H9 (cell line): Measurements from ENCODE around the gene CREB5. TPM values are rescaled to one million over a fixed set of nuclear protein-coding genes. Genes with fewer than 3 reads are reported as not detected.

ENCODE experiments used
- DNase-seq: peaks from one replicate; pipeline ENCODE4 v3.0.0-alpha.2; 2017
- H2AFZ ChIP-seq: one replicate; pipeline ENCODE4 v1.6.1; 2013; ENCODE audit warnings: mild to moderate bottlenecking, low read length, control low read depth, moderate library complexity
- H2AK5ac ChIP-seq: 2 replicates; pipeline ENCODE4 v1.6.1; 2013; ENCODE audit warnings: low read length, control low read depth, mixed read lengths; ENCODE audit not compliant: insufficient read length
- H2BK120ac ChIP-seq: one replicate; pipeline ENCODE4 v1.6.1; 2013; ENCODE audit warnings: low read depth, mild to moderate bottlenecking, low read length, control low read depth, inconsistent platforms; ENCODE audit not compliant: poor library complexity, severe bottlenecking
- H2BK12ac ChIP-seq: 2 replicates; pipeline ENCODE4 v1.6.1; 2013; ENCODE audit warnings: low read length, control low read depth, mixed read lengths, low read depth; ENCODE audit not compliant: insufficient read length
- H2BK15ac ChIP-seq: 2 replicates; pipeline ENCODE4 v1.6.1; 2013; ENCODE audit warnings: low read depth, low read length, control low read depth
- H2BK20ac ChIP-seq: one replicate; pipeline ENCODE4 v1.6.1; 2013; ENCODE audit warnings: low read depth, mild to moderate bottlenecking, low read length, control low read depth, inconsistent platforms; ENCODE audit not compliant: poor library complexity, severe bottlenecking
- H2BK5ac ChIP-seq: 2 replicates; pipeline ENCODE4 v1.6.1; 2013; ENCODE audit warnings: low read length, control low read depth, mixed read lengths; ENCODE audit not compliant: insufficient read length
- H3K14ac ChIP-seq: 2 replicates; pipeline ENCODE4 v1.6.1; 2013; ENCODE audit warnings: low read length, control low read depth; ENCODE audit not compliant: insufficient read depth
- H3K18ac ChIP-seq: 2 replicates; pipeline ENCODE4 v1.6.1; 2013; ENCODE audit warnings: low read depth, mild to moderate bottlenecking, mixed read lengths, low read length, control low read depth; ENCODE audit not compliant: insufficient read length
- H3K23ac ChIP-seq: 2 replicates; pipeline ENCODE4 v1.6.1; 2013; ENCODE audit warnings: low read length, control low read depth, mixed read lengths, low read depth; ENCODE audit not compliant: insufficient read length
- H3K23me2 ChIP-seq: 2 replicates; pipeline ENCODE4 v1.6.1; 2013; ENCODE audit warnings: low read depth, mild to moderate bottlenecking, mixed read lengths, low read length, control low read depth; ENCODE audit not compliant: insufficient read length, poor library complexity, severe bottlenecking
- H3K27ac ChIP-seq: 2 replicates; pipeline ENCODE4 v1.5.1; 2013; ENCODE audit warnings: low read length, control low read depth, mixed read lengths, low read depth; ENCODE audit not compliant: insufficient read length
- H3K27me3 ChIP-seq: 2 replicates; pipeline ENCODE4 v1.6.1; 2013; ENCODE audit warnings: low read length, control low read depth, inconsistent platforms; ENCODE audit not compliant: insufficient read depth
- H3K4ac ChIP-seq: 2 replicates; pipeline ENCODE4 v1.6.1; 2013; ENCODE audit warnings: low read depth, mild to moderate bottlenecking, control low read depth, inconsistent platforms, low read length, moderate library complexity
- H3K4me1 ChIP-seq: 2 replicates; pipeline ENCODE4 v1.6.1; 2013; ENCODE audit warnings: low read length, control low read depth, inconsistent platforms; ENCODE audit not compliant: insufficient read depth
- H3K4me2 ChIP-seq: 2 replicates; pipeline ENCODE4 v1.6.1; 2013; ENCODE audit warnings: low read length, control low read depth, mixed read lengths; ENCODE audit not compliant: insufficient read length, insufficient read depth
- H3K56ac ChIP-seq: 2 replicates; pipeline ENCODE4 v1.6.1; 2013; ENCODE audit warnings: low read depth, mild to moderate bottlenecking, mixed read lengths, low read length, control low read depth; ENCODE audit not compliant: insufficient read length
- H3K79me1 ChIP-seq: 2 replicates; pipeline ENCODE4 v1.6.1; 2013; ENCODE audit warnings: low read depth, mild to moderate bottlenecking, moderate library complexity, low read length, control low read depth, inconsistent platforms; ENCODE audit not compliant: insufficient read depth, poor library complexity, severe bottlenecking
- H3K79me2 ChIP-seq: 2 replicates; pipeline ENCODE4 v1.6.1; 2013; ENCODE audit warnings: low read length, control low read depth, inconsistent platforms; ENCODE audit not compliant: insufficient read depth
- H3K9ac ChIP-seq: 2 replicates; pipeline ENCODE4 v1.6.1; 2013; ENCODE audit warnings: low read length, control low read depth, mixed read lengths; ENCODE audit not compliant: insufficient read length; ENCODE audit errors: extremely low read depth
- H3K9me3 ChIP-seq: one replicate; pipeline ENCODE4 v1.6.1; 2013; ENCODE audit warnings: low read depth, low read length, inconsistent platforms; ENCODE audit not compliant: control insufficient read depth
- H3T11ph ChIP-seq: one replicate; pipeline ENCODE4 v1.6.1; 2013; ENCODE audit warnings: mild to moderate bottlenecking, low read length, control low read depth, inconsistent platforms
- H4K20me1 ChIP-seq: one replicate; pipeline ENCODE4 v1.6.1; 2013; ENCODE audit not compliant: control insufficient read depth, insufficient read length, insufficient read depth
- H4K5ac ChIP-seq: 2 replicates; pipeline ENCODE4 v1.6.1; 2013; ENCODE audit warnings: low read depth, mild to moderate bottlenecking, mixed read lengths, low read length, control low read depth; ENCODE audit not compliant: insufficient read length
- H4K8ac ChIP-seq: replicated peaks from 2 replicates; pipeline ENCODE4 v1.6.1; 2013; ENCODE audit warnings: low read length, control low read depth, mixed read lengths, low read depth; ENCODE audit not compliant: insufficient read length
- H4K91ac ChIP-seq: 2 replicates; pipeline ENCODE4 v1.6.1; 2013; ENCODE audit warnings: low read depth, mild to moderate bottlenecking, moderate library complexity, mixed read lengths, low read length, control low read depth; ENCODE audit not compliant: insufficient read length
- H3K27ac Mint-ChIP-seq, 3 experiments: 2 replicates in 2 of 3; 3 replicates in 1 of 3; pipeline ENCODE4 v1.8.0; 2020 to 2021; ENCODE audit warnings: mixed read lengths in 3 of 3, mild to moderate bottlenecking in 1 of 3, moderate library complexity in 1 of 3
- H3K27me3 Mint-ChIP-seq: 2 replicates; pipeline ENCODE4 v1.8.0; 2021; ENCODE audit warnings: low read depth, mild to moderate bottlenecking, moderate library complexity, mixed read lengths
- H3K36me3 Mint-ChIP-seq, 3 experiments: 2 replicates in 2 of 3; 3 replicates in 1 of 3; pipeline ENCODE4 v1.8.0; 2020 to 2021; ENCODE audit warnings: low read depth in 3 of 3, mixed read lengths in 3 of 3; ENCODE audit not compliant: insufficient read depth in 1 of 3
- H3K4me1 Mint-ChIP-seq, 2 experiments: 2 replicates each; pipeline ENCODE4 v1.8.0; 2020; ENCODE audit warnings: mixed read lengths in 2 of 2
- H3K4me3 Mint-ChIP-seq, 2 experiments: 2 replicates in 1 of 2; 3 replicates in 1 of 2; pipeline ENCODE4 v1.8.0; 2020 to 2021; ENCODE audit warnings: mild to moderate bottlenecking in 2 of 2, mixed read lengths in 2 of 2, moderate library complexity in 1 of 2
- H3K9me3 Mint-ChIP-seq, 2 experiments: 2 replicates in 1 of 2; 3 replicates in 1 of 2; pipeline ENCODE4 v1.8.0; 2020; ENCODE audit warnings: mild to moderate bottlenecking in 2 of 2, mixed read lengths in 2 of 2, moderate library complexity in 1 of 2
- WGBS: extraction: QIAGEN DNeasy Blood & Tissue Kit; methylation state at CpG from one replicate; pipeline ENCODE4 v1.1.7; 2013; ENCODE audit warnings: missing lambda C conversion rate, low lambda C conversion rate, mixed read lengths; ENCODE audit not compliant: insufficient read length; ENCODE audit errors: extremely low coverage; 5-methylcytosine and 5-hydroxymethylcytosine counted together
- total RNA-seq: library from RNA; stranded (reverse); gene quantifications from 2 replicates; pipeline ENCODE4 v1.2.1, GENCODE V29; 2021
- TF ChIP-seq, protein P1 (sequence below): fragments of 200-600 bp; sonication (generic); conservative IDR thresholded peaks from 3 replicates; pipeline ENCODE4 v1.8.0; 2021; ENCODE audit warnings: antibody characterized with exemption, mild to moderate bottlenecking

CREB5 gene
- total RNA-seq, 1 experiment from 2014 or later: 4.0 TPM

DNA sequence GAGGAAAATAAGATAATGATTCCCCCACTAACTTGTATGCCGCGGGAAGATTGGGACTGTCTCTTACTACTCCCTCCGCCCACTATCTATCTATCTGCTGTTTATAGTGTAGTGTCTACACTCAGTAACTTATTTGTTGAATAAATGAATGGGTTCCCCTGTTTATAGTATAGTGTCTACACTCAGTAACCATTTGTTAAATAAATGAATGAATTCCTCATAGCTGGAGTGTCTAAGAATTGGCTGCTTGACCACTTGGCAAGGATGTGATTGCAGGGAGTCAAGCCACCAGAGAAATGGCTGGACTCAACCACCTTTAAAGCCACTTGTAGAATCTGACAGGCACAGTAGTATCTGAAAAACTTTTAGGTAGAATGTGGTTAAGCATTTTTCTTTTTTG, 398.7 kb downstream of the CREB5 start:
- Mint-ChIP-seq H3K4me1 (peaks cover 10% of the 10 kb centered on the region in 2 experiments), H3K27me3 (no peaks in the 10 kb centered on the region), H3K9me3 (no peaks in the 10 kb centered on the region), H3K36me3 (no peaks in the 10 kb centered on the region), H3K4me3 (no peak overlapping the region), H3K27ac (no peak overlapping the region)
- Histone ChIP-seq H3K14ac (no peak overlapping the region), H2BK5ac (no peak overlapping the region), H4K5ac (no peak overlapping the region), H3K23ac (no peak overlapping the region), H3K79me2 (no peaks in the 10 kb centered on the region), H3T11ph (no peak overlapping the region), H3K4me1 (no peaks in the 10 kb centered on the region), H4K91ac (no peak overlapping the region), H3K9ac (no peak overlapping the region), H2BK15ac (no peak overlapping the region), H2BK20ac (no peak overlapping the region), H3K79me1 (no peaks in the 10 kb centered on the region), H3K4ac (no peak overlapping the region), H2BK12ac (no peak overlapping the region), H3K4me2 (no peak overlapping the region), H2AK5ac (no peak overlapping the region), H3K23me2 (no peaks in the 10 kb centered on the region), H3K27me3 (no peaks in the 10 kb centered on the region), H3K9me3 (no peaks in the 10 kb centered on the region), H2BK120ac (no peak overlapping the region), H4K20me1 (no peaks in the 10 kb centered on the region), H3K18ac (no peak overlapping the region), H3K27ac (no peak overlapping the region), H4K8ac (no peak overlapping the region), H2AFZ (no peak overlapping the region), H3K56ac (no peak overlapping the region)
- TF ChIP-seq, protein P1, sequence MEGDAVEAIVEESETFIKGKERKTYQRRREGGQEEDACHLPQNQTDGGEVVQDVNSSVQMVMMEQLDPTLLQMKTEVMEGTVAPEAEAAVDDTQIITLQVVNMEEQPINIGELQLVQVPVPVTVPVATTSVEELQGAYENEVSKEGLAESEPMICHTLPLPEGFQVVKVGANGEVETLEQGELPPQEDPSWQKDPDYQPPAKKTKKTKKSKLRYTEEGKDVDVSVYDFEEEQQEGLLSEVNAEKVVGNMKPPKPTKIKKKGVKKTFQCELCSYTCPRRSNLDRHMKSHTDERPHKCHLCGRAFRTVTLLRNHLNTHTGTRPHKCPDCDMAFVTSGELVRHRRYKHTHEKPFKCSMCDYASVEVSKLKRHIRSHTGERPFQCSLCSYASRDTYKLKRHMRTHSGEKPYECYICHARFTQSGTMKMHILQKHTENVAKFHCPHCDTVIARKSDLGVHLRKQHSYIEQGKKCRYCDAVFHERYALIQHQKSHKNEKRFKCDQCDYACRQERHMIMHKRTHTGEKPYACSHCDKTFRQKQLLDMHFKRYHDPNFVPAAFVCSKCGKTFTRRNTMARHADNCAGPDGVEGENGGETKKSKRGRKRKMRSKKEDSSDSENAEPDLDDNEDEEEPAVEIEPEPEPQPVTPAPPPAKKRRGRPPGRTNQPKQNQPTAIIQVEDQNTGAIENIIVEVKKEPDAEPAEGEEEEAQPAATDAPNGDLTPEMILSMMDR: no peak
- DNase-seq: no peak
- WGBS: no CpG with 5 or more reads among the region's 3 CpGs
